ENCODE results near the gene SMG6.

- TF ChIP-seq CTCF (IDR thresholded peaks at IDR 0.05; ENCODE audit: insufficient read depth, low read depth, low read length) (no peak), EZH2 (IDR thresholded peaks at IDR 0.05; ENCODE audit: insufficient read depth, low read length) (no peak)
These were observed 91.1 kb downstream of the SMG6 start for GRCh38 chr17:2212400-2212981.

Data from astrocyte (in vitro differentiated cells and primary cell).